Testis (tissue), 2 donors: Measurements from ENCODE around the gene CKAP2.
"Not testable (repeated sequence)": the region's sequence is repeated elsewhere in the genome, so short reads cannot be mapped to it uniquely, and the experiment has no call there.

ENCODE experiments used
- POLR2A ChIP-seq: fragments of 450-650 bp; IDR thresholded peaks from one replicate; pipeline ENCODE4 v1.6.1; 2017; ENCODE audit warnings: antibody characterized with exemption, mild to moderate bottlenecking, moderate library complexity
- TF ChIP-seq, protein P1 (sequence below), 3 experiments: fragments of 450-650 bp in 2 of 3; fragments of 200-600 bp in 1 of 3; sonication (generic) in 1 of 3; IDR thresholded peaks; one replicate each; pipeline ENCODE4 v1.5.1; 2016 to 2019; ENCODE audit warnings: antibody characterized with exemption in 3 of 3, mild to moderate bottlenecking in 2 of 3, moderate library complexity in 1 of 3

DNA sequence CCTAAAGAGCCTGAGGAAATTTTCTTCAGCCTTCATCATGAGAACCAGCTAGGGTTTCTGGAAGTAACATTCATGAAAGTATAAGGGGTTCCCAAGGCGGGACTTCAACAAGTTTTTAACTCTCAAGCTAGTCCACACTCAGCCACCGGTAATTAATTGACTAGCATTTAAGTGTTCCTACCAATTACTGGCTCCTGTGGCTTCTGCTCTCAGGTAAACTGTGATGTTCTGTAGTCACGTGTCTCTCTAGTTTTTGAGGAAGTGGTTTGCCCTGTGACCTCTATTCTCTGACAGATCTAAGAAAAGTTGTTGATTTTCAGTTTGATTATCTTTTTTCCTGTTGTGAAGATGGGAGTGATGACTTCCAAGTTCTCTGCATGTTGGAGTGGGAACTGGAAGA is 42.7 kb downstream of the CKAP2 start:
- not testable (repeated sequence) for TF ChIP-seq POLR2A
- TF ChIP-seq, protein P1, sequence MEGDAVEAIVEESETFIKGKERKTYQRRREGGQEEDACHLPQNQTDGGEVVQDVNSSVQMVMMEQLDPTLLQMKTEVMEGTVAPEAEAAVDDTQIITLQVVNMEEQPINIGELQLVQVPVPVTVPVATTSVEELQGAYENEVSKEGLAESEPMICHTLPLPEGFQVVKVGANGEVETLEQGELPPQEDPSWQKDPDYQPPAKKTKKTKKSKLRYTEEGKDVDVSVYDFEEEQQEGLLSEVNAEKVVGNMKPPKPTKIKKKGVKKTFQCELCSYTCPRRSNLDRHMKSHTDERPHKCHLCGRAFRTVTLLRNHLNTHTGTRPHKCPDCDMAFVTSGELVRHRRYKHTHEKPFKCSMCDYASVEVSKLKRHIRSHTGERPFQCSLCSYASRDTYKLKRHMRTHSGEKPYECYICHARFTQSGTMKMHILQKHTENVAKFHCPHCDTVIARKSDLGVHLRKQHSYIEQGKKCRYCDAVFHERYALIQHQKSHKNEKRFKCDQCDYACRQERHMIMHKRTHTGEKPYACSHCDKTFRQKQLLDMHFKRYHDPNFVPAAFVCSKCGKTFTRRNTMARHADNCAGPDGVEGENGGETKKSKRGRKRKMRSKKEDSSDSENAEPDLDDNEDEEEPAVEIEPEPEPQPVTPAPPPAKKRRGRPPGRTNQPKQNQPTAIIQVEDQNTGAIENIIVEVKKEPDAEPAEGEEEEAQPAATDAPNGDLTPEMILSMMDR (IDR thresholded peaks at IDR 0.05) = not testable (repeated sequence)
